AG04449 (cell line): ENCODE data around the gene TBC1D8.
A peak's percentile ranks its signal among the peaks of the same experiment; 100 is the strongest.

ENCODE experiments used
- CTCF ChIA-PET: fragments of 350-600 bp; formaldehyde crosslinking; extraction: SDS; loops from one replicate; lab custom pipeline; 2021; ENCODE audit warnings: antibody characterized with exemption; lab: Yijun Ruan, JAX
- POLR2A ChIA-PET: fragments of 400-600, 350-600 bp; formaldehyde crosslinking; extraction: SDS; loops from one replicate; lab custom pipeline; 2020; ENCODE audit warnings: antibody characterized with exemption, inconsistent platforms; lab: Yijun Ruan, JAX
- DNase-seq: peaks from one replicate; pipeline ENCODE4 v3.0.0-alpha.2; 2010; ENCODE audit warnings: low read depth, low spot score
- H3K4me3 ChIP-seq: 2 replicates; pipeline ENCODE4 v1.5.1; 2011; ENCODE audit warnings: low read depth, mild to moderate bottlenecking, control low read depth, low read length
- CTCF ChIP-seq: IDR thresholded peaks from one replicate; pipeline ENCODE4 v1.5.1; 2011; ENCODE audit warnings: mild to moderate bottlenecking, moderate library complexity, low read length, control low read depth, inconsistent platforms; ENCODE audit not compliant: insufficient read depth; ENCODE audit errors: missing control alignments

Gene TBC1D8

DNA sequence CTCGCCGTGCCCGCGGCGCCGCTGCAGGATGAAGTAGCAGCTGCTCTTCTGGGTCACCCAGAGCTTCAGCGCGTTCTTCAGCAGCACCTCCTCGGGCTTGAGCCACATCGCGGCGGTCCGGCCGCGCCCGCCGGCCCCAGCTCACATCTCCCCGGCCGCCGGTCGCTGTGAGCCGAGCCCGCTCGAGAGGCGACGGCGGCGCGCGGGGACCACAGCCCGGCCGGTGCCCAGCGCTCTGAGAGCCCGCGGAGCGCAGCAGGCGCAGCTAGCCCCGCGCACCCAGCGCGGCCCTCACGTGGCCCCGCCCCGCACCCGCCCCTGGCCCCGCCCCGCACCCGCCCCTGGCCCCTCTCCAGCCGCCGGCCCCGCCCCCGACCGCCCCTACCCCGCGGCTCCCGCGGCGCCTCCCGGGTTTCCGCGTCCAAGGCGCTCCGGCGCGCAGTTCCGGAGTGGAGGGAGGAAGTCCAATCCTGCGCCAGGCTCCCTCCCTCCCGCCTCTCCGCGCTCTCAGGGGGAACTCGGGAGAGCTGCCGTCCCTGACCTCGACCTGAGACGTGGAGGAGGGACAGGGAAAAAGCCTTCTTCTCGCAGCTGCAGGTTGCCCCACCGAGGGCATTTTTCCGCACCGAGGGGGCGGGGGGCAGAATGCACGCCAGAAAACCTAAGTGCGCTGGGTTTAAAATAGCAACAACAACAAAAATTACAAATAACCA is at the start of gene TBC1D8:
Gene TBC1D8, minus strand, starts transcription at position 237 of the 713 bp plus-strand sequence. Its CDS starts 129 bp downstream, at position 108.
- POLR2A ChIA-PET = no interaction called here
- CTCF ChIA-PET = interaction anchor here (1.1 to 5.0 kb wide), 6 partner anchors 37 to 544 kb away, joined by 3 to 35 read pairs (median 6); no protein-coding TSS in a partner anchor
- H3K4me3 ChIP-seq = peak within 1 kb of the TSS; percentile 64
- DNase-seq = no peak
- no peak for TF ChIP-seq CTCF

DNA sequence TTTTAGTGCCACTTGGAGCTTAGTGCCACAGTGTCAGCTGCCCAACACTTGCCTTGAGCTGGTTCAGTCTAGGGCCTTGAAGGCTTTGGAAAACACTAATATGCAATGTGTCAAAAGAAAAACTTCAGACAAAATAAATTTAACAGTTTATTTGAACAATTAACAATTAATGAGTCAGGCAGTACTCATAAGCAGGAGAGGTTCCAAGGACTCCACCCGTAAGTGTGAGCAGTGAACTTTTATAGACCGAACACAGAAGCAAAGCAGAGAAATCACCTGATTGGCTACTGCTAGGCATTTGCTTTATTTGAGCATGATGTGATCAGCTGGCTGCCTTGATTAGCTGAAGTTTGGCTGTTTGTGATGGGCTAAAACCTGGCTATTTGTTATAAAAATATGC is 49.5 kb upstream of the TBC1D8 start:
- no peak overlapping the region for H3K4me3 ChIP-seq
- ChIA-PET POLR2A (no interaction called here), CTCF (interaction anchor here (0.7 to 3.4 kb wide), 2 partner anchors 12 to 166 kb away, joined by 4 to 14 read pairs; no protein-coding TSS in a partner anchor)
- no peak for TF ChIP-seq CTCF
- DNase-seq = no peak

DNA sequence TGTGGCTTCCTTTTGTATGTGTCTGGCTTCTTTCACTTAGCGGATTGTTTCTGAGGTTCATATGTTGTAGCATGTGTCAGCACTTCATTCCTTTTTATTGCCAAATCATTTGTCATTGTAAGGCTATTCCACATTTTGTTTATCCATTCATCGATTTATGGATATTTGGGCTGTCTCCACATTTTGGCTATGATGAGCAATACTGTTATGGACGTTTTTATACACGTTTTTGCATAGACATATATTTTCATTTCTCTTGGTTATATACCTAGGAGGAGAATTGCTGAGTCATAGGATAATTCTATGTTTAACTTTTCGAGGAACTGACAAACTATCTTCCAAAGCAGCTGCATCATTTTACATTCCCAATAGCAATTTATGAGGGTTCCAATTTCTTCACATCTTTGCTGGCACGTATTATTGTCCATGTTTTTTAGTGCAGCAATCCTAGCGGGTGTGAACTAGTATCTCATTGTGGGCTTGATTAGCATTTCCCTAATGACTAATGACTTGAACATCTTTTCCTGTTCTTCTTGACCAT is 48.1 kb upstream of the TBC1D8 start:
- no peak for TF ChIP-seq CTCF
- no peak for DNase-seq
- POLR2A ChIA-PET = no interaction called here
- CTCF ChIA-PET = interaction anchor here (1.6 to 3.4 kb wide), 2 partner anchors 10 to 593 kb away, joined by 3 to 14 read pairs; no protein-coding TSS in a partner anchor
- no peak overlapping the region for H3K4me3 ChIP-seq

GRCh38 chr2:101197814-101198213 is 46.6 kb upstream of the TBC1D8 start:
- no peak overlapping the region for H3K4me3 ChIP-seq
- no peak for TF ChIP-seq CTCF
- CTCF ChIA-PET = interaction anchor here (1.1 to 4.9 kb wide), 4 partner anchors 9 to 591 kb away, joined by 3 to 24 read pairs (median 10); no protein-coding TSS in a partner anchor
- no peak for DNase-seq
- POLR2A ChIA-PET = no interaction called here

DNA sequence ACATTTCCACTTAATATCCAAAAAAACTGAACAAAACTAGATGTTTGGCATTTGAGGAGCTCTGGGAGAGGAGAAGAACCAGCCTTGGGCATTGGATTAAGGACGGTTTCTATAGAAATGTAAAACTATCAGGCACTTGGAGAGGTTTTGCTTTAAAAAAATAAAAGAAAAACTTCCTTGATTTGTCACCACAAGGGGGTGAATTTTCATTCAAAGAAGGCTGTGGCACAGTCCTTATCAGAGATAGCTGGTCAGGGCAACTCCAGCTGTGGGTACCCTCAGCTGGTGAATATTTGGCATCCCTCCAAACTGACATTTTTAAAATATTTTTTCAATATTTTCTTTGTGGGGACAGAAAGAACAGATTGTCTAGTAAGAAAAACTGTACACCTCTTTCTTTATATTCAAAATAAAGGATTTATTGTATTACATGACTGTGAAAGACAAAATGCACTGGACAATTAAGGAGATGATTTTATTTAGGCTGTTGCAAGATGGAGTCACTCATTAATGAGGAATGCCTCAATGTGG is 46.1 kb upstream of the TBC1D8 start:
- H3K4me3 ChIP-seq = no peak overlapping the region
- no peak for TF ChIP-seq CTCF
- POLR2A ChIA-PET = no interaction called here
- CTCF ChIA-PET = interaction anchor here (4.9 to 10.1 kb wide), 2 partner anchors 7 to 161 kb away, joined by 24 to 98 read pairs; no protein-coding TSS in a partner anchor
- no peak for DNase-seq
